K562 (cell line): Measurements from ENCODE around the gene PHC3. TPM values are rescaled to one million over a fixed set of nuclear protein-coding genes. Genes with fewer than 3 reads are reported as not detected.
A peak's percentile ranks its signal among the peaks of the same experiment; 100 is the strongest.

Experiments
- NR2F6 ChIP-seq: fragments of 450-650 bp; formaldehyde crosslinking; IDR thresholded peaks from 2 replicates; pipeline ENCODE4 v1.4.0; 2020; ENCODE audit warnings: mild to moderate bottlenecking
- THRAP3 ChIP-seq: fragments of 450-650 bp; IDR thresholded peaks from 2 replicates; pipeline ENCODE4 v1.6.1; 2016; ENCODE audit warnings: mild to moderate bottlenecking, inconsistent platforms, borderline replicate concordance
- ZFX ChIP-seq: sonication (generic); formaldehyde crosslinking; IDR thresholded peaks from 2 replicates; pipeline ENCODE4 v1.8.0; 2022; ENCODE audit warnings: mild to moderate bottlenecking, missing genetic modification reagents, moderate library complexity
- ZNF133 ChIP-seq: fragments of 250-450 bp; sonication (Bioruptor Pico); IDR thresholded peaks from 2 replicates; pipeline ENCODE4 v1.4.0; 2020; ENCODE audit warnings: mild to moderate bottlenecking
- ZNF282 ChIP-seq: sonication (generic); formaldehyde crosslinking; IDR thresholded peaks from 2 replicates; pipeline ENCODE4 v1.8.1; 2023; ENCODE audit warnings: missing genetic modification reagents
- polyA plus RNA-seq, 8 experiments: library from polyadenylated mRNA; depleted of rRNA in 4 of 8; stranded (reverse) in 5 of 8; unstranded in 3 of 8; fragments of >200 nt; fragmentation: Nextera tagmentation in 2 of 8; fragmentation: Illumina TruSeq in 1 of 8; extraction: Ambion mirVana in 2 of 8; extraction: Trizol in 1 of 8; gene quantifications; 2 replicates each; pipeline versions ENCODE4 v1.2.1 to v1.2.3, GENCODE V29; 2011 to 2014; ENCODE audit warnings: inconsistent platforms in 1 of 8, missing spikeins in 1 of 8
- total RNA-seq, 7 experiments: library from RNA; depleted of rRNA in 6 of 7; stranded (reverse); fragments of >200 nt in 6 of 7; fragmentation: Illumina TruSeq in 2 of 7; extraction: Trizol in 2 of 7; gene quantifications; 2 replicates each; pipeline versions ENCODE4 v1.2.1 to v1.2.3, GENCODE V29; 2011 to 2021; ENCODE audit warnings: low replicate concordance in 1 of 7
- TF ChIP-seq, protein P1 (sequence below): fragments of 450-650 bp; IDR thresholded peaks from 2 replicates; pipeline ENCODE4 v1.6.1; 2016; ENCODE audit warnings: mild to moderate bottlenecking, moderate library complexity
- TF ChIP-seq, protein P2 (sequence below), 3 experiments: fragments of 200-800 bp in 1 of 3; sonication (Bioruptor generic) in 1 of 3; sonication (generic) in 1 of 3; formaldehyde crosslinking in 1 of 3; IDR thresholded peaks; 2 replicates each; pipeline versions ENCODE4 v1.6.1 to v1.8.0; 2016 to 2022; ENCODE audit warnings: mild to moderate bottlenecking in 2 of 3, missing compliant biosample characterization in 2 of 3, missing genetic modification characterization in 2 of 3, missing genetic modification reagents in 1 of 3
- TF ChIP-seq, protein P3 (sequence below): IDR thresholded peaks from 3 replicates; pipeline ENCODE4 v1.6.1; 2011; ENCODE audit warnings: borderline replicate concordance, mild to moderate bottlenecking, moderate library complexity; ENCODE audit not compliant: insufficient read length; ENCODE audit errors: extremely low read depth
- TF ChIP-seq, protein P4 (sequence below): fragments of 200-800 bp; sonication (Bioruptor generic); IDR thresholded peaks from 2 replicates; pipeline ENCODE4 v1.6.1; 2017; ENCODE audit warnings: missing genetic modification characterization, missing compliant biosample characterization

The PHC3 gene
- total and polyA plus RNA-seq, 9 of the 15 experiments (the other 6 are each of a cell fraction or from before 2014, with no cell fraction given): 3.1 to 21.6 (median 10.5) TPM

DNA sequence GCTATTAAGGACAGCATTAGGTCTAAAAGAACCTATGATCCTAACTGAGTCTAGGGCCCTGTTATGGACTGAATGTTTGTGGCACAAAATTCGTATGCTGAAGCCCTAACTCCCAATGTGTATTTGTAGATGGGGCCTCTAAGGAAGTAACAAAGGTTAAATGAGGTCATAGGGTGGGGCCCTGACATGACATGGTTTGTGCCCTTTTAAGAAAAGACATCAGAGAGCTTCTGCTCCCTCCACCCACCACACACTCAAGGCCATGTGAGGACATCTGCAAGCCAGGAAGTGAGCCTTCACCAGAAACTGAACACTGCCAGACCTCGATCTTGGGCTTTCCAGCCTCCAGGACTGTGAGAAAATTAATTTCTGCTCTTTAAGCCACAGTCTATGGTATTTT is 49.2 kb downstream of the PHC3 start (continued):
- TF ChIP-seq, protein P1, sequence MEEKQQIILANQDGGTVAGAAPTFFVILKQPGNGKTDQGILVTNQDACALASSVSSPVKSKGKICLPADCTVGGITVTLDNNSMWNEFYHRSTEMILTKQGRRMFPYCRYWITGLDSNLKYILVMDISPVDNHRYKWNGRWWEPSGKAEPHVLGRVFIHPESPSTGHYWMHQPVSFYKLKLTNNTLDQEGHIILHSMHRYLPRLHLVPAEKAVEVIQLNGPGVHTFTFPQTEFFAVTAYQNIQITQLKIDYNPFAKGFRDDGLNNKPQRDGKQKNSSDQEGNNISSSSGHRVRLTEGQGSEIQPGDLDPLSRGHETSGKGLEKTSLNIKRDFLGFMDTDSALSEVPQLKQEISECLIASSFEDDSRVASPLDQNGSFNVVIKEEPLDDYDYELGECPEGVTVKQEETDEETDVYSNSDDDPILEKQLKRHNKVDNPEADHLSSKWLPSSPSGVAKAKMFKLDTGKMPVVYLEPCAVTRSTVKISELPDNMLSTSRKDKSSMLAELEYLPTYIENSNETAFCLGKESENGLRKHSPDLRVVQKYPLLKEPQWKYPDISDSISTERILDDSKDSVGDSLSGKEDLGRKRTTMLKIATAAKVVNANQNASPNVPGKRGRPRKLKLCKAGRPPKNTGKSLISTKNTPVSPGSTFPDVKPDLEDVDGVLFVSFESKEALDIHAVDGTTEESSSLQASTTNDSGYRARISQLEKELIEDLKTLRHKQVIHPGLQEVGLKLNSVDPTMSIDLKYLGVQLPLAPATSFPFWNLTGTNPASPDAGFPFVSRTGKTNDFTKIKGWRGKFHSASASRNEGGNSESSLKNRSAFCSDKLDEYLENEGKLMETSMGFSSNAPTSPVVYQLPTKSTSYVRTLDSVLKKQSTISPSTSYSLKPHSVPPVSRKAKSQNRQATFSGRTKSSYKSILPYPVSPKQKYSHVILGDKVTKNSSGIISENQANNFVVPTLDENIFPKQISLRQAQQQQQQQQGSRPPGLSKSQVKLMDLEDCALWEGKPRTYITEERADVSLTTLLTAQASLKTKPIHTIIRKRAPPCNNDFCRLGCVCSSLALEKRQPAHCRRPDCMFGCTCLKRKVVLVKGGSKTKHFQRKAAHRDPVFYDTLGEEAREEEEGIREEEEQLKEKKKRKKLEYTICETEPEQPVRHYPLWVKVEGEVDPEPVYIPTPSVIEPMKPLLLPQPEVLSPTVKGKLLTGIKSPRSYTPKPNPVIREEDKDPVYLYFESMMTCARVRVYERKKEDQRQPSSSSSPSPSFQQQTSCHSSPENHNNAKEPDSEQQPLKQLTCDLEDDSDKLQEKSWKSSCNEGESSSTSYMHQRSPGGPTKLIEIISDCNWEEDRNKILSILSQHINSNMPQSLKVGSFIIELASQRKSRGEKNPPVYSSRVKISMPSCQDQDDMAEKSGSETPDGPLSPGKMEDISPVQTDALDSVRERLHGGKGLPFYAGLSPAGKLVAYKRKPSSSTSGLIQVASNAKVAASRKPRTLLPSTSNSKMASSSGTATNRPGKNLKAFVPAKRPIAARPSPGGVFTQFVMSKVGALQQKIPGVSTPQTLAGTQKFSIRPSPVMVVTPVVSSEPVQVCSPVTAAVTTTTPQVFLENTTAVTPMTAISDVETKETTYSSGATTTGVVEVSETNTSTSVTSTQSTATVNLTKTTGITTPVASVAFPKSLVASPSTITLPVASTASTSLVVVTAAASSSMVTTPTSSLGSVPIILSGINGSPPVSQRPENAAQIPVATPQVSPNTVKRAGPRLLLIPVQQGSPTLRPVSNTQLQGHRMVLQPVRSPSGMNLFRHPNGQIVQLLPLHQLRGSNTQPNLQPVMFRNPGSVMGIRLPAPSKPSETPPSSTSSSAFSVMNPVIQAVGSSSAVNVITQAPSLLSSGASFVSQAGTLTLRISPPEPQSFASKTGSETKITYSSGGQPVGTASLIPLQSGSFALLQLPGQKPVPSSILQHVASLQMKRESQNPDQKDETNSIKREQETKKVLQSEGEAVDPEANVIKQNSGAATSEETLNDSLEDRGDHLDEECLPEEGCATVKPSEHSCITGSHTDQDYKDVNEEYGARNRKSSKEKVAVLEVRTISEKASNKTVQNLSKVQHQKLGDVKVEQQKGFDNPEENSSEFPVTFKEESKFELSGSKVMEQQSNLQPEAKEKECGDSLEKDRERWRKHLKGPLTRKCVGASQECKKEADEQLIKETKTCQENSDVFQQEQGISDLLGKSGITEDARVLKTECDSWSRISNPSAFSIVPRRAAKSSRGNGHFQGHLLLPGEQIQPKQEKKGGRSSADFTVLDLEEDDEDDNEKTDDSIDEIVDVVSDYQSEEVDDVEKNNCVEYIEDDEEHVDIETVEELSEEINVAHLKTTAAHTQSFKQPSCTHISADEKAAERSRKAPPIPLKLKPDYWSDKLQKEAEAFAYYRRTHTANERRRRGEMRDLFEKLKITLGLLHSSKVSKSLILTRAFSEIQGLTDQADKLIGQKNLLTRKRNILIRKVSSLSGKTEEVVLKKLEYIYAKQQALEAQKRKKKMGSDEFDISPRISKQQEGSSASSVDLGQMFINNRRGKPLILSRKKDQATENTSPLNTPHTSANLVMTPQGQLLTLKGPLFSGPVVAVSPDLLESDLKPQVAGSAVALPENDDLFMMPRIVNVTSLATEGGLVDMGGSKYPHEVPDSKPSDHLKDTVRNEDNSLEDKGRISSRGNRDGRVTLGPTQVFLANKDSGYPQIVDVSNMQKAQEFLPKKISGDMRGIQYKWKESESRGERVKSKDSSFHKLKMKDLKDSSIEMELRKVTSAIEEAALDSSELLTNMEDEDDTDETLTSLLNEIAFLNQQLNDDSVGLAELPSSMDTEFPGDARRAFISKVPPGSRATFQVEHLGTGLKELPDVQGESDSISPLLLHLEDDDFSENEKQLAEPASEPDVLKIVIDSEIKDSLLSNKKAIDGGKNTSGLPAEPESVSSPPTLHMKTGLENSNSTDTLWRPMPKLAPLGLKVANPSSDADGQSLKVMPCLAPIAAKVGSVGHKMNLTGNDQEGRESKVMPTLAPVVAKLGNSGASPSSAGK: peak; percentile 64
- TF ChIP-seq NR2F6 (CRISPR knock-in tag): no peak
- TF ChIP-seq, protein P2, sequence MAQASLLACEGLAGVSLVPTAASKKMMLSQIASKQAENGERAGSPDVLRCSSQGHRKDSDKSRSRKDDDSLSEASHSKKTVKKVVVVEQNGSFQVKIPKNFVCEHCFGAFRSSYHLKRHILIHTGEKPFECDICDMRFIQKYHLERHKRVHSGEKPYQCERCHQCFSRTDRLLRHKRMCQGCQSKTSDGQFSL (CRISPR knock-in tag; IDR thresholded peaks at IDR 0.05): no peak
- TF ChIP-seq, protein P2 (tag; IDR thresholded peaks at IDR 0.05): no peak
- no peak for TF ChIP-seq ZNF133 (CRISPR knock-in tag)
- TF ChIP-seq THRAP3: no peak
- TF ChIP-seq, protein P3, sequence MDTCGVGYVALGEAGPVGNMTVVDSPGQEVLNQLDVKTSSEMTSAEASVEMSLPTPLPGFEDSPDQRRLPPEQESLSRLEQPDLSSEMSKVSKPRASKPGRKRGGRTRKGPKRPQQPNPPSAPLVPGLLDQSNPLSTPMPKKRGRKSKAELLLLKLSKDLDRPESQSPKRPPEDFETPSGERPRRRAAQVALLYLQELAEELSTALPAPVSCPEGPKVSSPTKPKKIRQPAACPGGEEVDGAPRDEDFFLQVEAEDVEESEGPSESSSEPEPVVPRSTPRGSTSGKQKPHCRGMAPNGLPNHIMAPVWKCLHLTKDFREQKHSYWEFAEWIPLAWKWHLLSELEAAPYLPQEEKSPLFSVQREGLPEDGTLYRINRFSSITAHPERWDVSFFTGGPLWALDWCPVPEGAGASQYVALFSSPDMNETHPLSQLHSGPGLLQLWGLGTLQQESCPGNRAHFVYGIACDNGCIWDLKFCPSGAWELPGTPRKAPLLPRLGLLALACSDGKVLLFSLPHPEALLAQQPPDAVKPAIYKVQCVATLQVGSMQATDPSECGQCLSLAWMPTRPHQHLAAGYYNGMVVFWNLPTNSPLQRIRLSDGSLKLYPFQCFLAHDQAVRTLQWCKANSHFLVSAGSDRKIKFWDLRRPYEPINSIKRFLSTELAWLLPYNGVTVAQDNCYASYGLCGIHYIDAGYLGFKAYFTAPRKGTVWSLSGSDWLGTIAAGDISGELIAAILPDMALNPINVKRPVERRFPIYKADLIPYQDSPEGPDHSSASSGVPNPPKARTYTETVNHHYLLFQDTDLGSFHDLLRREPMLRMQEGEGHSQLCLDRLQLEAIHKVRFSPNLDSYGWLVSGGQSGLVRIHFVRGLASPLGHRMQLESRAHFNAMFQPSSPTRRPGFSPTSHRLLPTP: no peak
- TF ChIP-seq ZFX: no peak
- TF ChIP-seq ZNF282 (CRISPR knock-in tag): no peak
- TF ChIP-seq, protein P4, sequence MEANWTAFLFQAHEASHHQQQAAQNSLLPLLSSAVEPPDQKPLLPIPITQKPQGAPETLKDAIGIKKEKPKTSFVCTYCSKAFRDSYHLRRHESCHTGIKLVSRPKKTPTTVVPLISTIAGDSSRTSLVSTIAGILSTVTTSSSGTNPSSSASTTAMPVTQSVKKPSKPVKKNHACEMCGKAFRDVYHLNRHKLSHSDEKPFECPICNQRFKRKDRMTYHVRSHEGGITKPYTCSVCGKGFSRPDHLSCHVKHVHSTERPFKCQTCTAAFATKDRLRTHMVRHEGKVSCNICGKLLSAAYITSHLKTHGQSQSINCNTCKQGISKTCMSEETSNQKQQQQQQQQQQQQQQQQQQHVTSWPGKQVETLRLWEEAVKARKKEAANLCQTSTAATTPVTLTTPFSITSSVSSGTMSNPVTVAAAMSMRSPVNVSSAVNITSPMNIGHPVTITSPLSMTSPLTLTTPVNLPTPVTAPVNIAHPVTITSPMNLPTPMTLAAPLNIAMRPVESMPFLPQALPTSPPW: no peak
